T follicular helper cell (primary cell): ENCODE data around the gene MFSD6L.
"Not testable (repeated sequence)": the region's sequence is repeated elsewhere in the genome, so short reads cannot be mapped to it uniquely, and the experiment has no call there.

Experiments
- DNase-seq: peaks from one replicate; pipeline ENCODE4 v3.0.0-alpha.2; 2020; ENCODE audit warnings: low read depth

The MFSD6L gene

GRCh38 chr17:8826808-8827435 lies 27.8 kb upstream of the MFSD6L start:
- DNase-seq = no peak

GRCh38 chr17:8825802-8826201 lies 26.6 kb upstream of the MFSD6L start:
- no peak for DNase-seq

- no peak for DNase-seq
These were observed 24.1 kb upstream of the MFSD6L start for GRCh38 chr17:8823279-8823678.

- no peak for DNase-seq
These were observed 23.4 kb upstream of the MFSD6L start for GRCh38 chr17:8822401-8823035.

GRCh38 chr17:8821446-8822105 lies 22.4 kb upstream of the MFSD6L start:
- DNase-seq = no peak

- no peak for DNase-seq
These were observed 21.3 kb upstream of the MFSD6L start for GRCh38 chr17:8820311-8821010.

- DNase-seq = no peak
These were observed 19.6 kb upstream of the MFSD6L start for GRCh38 chr17:8818654-8819330.

- no peak for DNase-seq
These were observed 18.9 kb upstream of the MFSD6L start for GRCh38 chr17:8818047-8818446.

GRCh38 chr17:8806926-8807550 lies 7.9 kb upstream of the MFSD6L start:
- DNase-seq = no peak

GRCh38 chr17:8806253-8806925 lies 7.2 kb upstream of the MFSD6L start:
- no peak for DNase-seq

GRCh38 chr17:8805396-8805795 lies 6.2 kb upstream of the MFSD6L start:
- DNase-seq = not testable (repeated sequence)

GRCh38 chr17:8803531-8804420 lies 4.6 kb upstream of the MFSD6L start:
- no peak for DNase-seq

GRCh38 chr17:8801135-8801840 lies 2.1 kb upstream of the MFSD6L start:
- no peak for DNase-seq

GRCh38 chr17:8800656-8801055 lies 1.5 kb upstream of the MFSD6L start:
- no peak for DNase-seq

GRCh38 chr17:8799570-8800212 lies 526 bp upstream of the MFSD6L start:
- DNase-seq = no peak

GRCh38 chr17:8798176-8798845 lies 854 bp downstream of the MFSD6L start:
- DNase-seq = no peak

GRCh38 chr17:8797621-8798175 lies 1.5 kb downstream of the MFSD6L start:
- DNase-seq = no peak

- DNase-seq = no peak
These were observed 4.5 kb downstream of the MFSD6L start for GRCh38 chr17:8794636-8795035.
